Bronchial epithelial cell (primary cell): ENCODE results near the gene HCN3. TPM values are rescaled to one million over a fixed set of nuclear protein-coding genes. Genes with fewer than 3 reads are reported as not detected.

Experiments
- DNase-seq: peaks from one replicate; pipeline ENCODE4 v3.0.0-alpha.2; 2010; ENCODE audit warnings: low read depth
- FAIRE-seq: peaks from 2 replicates; lab custom pipeline; 2011; peaks lifted over from hg19 to GRCh38; lab: Jason Lieb, UNC
- H3K27me3 ChIP-seq: 2 replicates; pipeline ENCODE4 v1.5.1; 2011; ENCODE audit warnings: low read length; ENCODE audit not compliant: control insufficient read depth, insufficient read depth
- H3K36me3 ChIP-seq: 2 replicates; pipeline ENCODE4 v1.5.1; 2011; ENCODE audit warnings: low read length; ENCODE audit not compliant: control insufficient read depth, insufficient read depth
- H3K4me3 ChIP-seq: 2 replicates; pipeline ENCODE4 v1.5.1; 2011; ENCODE audit warnings: mild to moderate bottlenecking, low read depth, low read length, control low read depth
- CTCF ChIP-seq: IDR thresholded peaks from 2 replicates; pipeline ENCODE4 v1.5.1; 2011; ENCODE audit warnings: mild to moderate bottlenecking, moderate library complexity, low read length, control low read depth, inconsistent platforms; ENCODE audit not compliant: insufficient read depth, severe bottlenecking
- total RNA-seq: library from RNA; depleted of rRNA; stranded (reverse); fragments of >200 nt; gene quantifications from 2 replicates; pipeline ENCODE4 v1.2.1, GENCODE V29; 2014

The HCN3 gene
- total RNA-seq, 1 donor from 2014 or later, result 1.1 TPM

DNA sequence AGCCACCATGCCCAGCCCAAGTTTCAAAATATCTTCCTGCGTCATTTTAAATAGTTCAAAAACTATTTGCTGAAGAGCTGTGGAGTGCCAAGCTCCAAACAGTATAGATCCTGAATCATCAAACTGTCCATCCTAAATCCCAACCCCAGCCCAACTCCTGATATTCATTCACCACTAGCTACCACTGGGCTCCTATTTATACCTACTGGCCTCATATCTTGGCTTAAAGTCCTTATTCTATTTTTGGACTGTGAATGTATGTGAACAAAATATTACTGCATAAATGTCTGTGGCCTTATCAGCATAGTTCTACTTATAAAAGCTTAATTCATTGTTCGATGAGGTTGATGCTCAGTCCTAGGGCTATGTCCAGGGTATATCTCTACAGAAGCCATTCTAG is 9.9 kb upstream of the HCN3 start:
- DNase-seq, result no peak
- Histone ChIP-seq H3K27me3 (no peaks in the 10 kb centered on the region), H3K4me3 (no peak overlapping the region), H3K36me3 (peaks cover 42% of the 10 kb centered on the region)
- TF ChIP-seq CTCF, result no peak
- no peak for FAIRE-seq

- no peaks in the 10 kb centered on the region for H3K27me3 ChIP-seq
- FAIRE-seq (no peak), DNase-seq (no peak)
- peaks cover 41% of the 10 kb centered on the region for H3K36me3 ChIP-seq
- TF ChIP-seq CTCF, result no peak
- H3K4me3 ChIP-seq, result no peak overlapping the region
Measured at GRCh38 chr1:155268630-155269029, 8.6 kb upstream of the HCN3 start.

GRCh38 chr1:155269381-155269780 is 7.9 kb upstream of the HCN3 start:
- no peak overlapping the region for H3K4me3 ChIP-seq
- TF ChIP-seq CTCF, result no peak
- H3K27me3 ChIP-seq, result no peaks in the 10 kb centered on the region
- H3K36me3 ChIP-seq, result peaks cover 35% of the 10 kb centered on the region
- DNase-seq (no peak), FAIRE-seq (no peak)

DNA sequence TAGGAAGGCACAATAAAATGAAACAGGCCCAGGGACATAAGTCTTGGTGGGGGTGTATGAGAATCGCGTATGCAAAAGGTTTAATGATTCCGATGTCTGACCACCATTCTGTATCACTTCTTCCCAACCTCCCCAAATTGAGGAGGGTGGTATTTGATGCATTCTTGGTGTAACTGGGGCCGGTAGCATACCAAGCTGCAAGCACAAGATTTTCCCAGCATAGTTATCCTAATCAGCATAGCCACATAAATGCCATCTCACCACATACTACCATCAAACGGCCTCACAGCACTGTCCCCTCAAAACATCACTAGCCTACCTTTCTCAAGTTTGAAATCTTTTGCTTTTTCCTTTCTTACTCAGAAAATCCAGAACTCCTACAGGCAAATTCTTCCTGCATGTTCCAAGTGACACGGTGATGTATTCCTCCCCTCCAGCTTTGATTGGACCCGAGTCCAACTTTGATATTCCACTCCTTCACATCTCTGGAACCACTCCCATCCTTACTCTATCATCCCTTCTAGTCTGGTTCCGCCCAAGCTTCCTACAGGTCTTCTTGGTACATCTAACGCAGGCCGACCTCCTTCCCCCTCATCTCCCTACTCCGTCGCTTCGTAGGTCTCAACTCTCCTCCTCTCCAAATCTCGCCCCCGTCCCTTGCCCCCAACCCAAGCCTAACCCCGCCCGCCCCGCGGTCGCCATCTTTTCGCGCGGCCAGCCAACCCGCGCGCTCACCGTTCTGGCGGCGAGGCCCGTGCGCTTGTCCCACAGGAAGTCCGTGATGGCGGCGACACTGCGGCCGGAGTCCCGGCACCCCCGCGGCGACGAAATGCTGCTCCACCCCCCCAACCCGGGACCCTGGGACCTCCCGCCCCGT is 4.6 kb upstream of the HCN3 start:
- Histone ChIP-seq H3K36me3 (peaks cover 23% of the 10 kb centered on the region), H3K4me3 (peak overlapping the region; percentile 74), H3K27me3 (no peaks in the 10 kb centered on the region)
- FAIRE-seq (no peak), DNase-seq (peak; percentile 47)
- TF ChIP-seq CTCF, result no peak

- FAIRE-seq (no peak), DNase-seq (peak; percentile 78)
- no peak for TF ChIP-seq CTCF
- Histone ChIP-seq H3K4me3 (peak within 1 kb of the TSS; percentile 74), H3K27me3 (no peaks in the 10 kb centered on the region), H3K36me3 (peaks cover 16% of the 10 kb centered on the region)
Measured at GRCh38 chr1:155273343-155274245, 3.7 kb upstream of the HCN3 start, which contains the start of gene CLK2. CLK2 (minus strand) TSS chr1:155273504; CDS start chr1:155270977, 2,527 bp downstream.
